Astrocyte (in vitro differentiated cells and primary cell): ENCODE measurements around the gene IL2RG. TPM values are rescaled to one million over a fixed set of nuclear protein-coding genes. Genes with fewer than 3 reads are reported as not detected.

Source experiments
- DNase-seq: peaks from one replicate; pipeline ENCODE4 v3.0.0-alpha.2; 2010; ENCODE audit warnings: low read depth
- FAIRE-seq: peaks from 2 replicates; lab custom pipeline; 2011; peaks lifted over from hg19 to GRCh38; lab: Jason Lieb, UNC
- H2AFZ ChIP-seq: 2 replicates; pipeline ENCODE4 v1.6.0; 2012; ENCODE audit warnings: low read depth, low read length, inconsistent platforms
- H3K27ac ChIP-seq: 2 replicates; pipeline ENCODE4 v1.5.1; 2011; ENCODE audit warnings: low read depth, low read length, inconsistent platforms
- H3K27me3 ChIP-seq: 2 replicates; pipeline ENCODE4 v1.6.0; 2011; ENCODE audit warnings: low read length, inconsistent platforms; ENCODE audit not compliant: insufficient read depth
- H3K36me3 ChIP-seq: 2 replicates; pipeline ENCODE4 v1.5.1; 2011; ENCODE audit warnings: low read length, inconsistent platforms; ENCODE audit not compliant: insufficient read depth
- H3K4me1 ChIP-seq: 2 replicates; pipeline ENCODE4 v1.5.1; 2011; ENCODE audit warnings: low read length, inconsistent platforms; ENCODE audit not compliant: insufficient read depth
- H3K4me2 ChIP-seq: 2 replicates; pipeline ENCODE4 v1.6.0; 2012; ENCODE audit warnings: low read length, inconsistent platforms
- H3K4me3 ChIP-seq: 2 replicates; pipeline ENCODE4 v1.5.1; 2011; ENCODE audit warnings: low read depth, mild to moderate bottlenecking, low read length, inconsistent platforms; ENCODE audit not compliant: insufficient read depth
- H3K79me2 ChIP-seq: 2 replicates; pipeline ENCODE4 v1.6.0; 2012; ENCODE audit warnings: mild to moderate bottlenecking, low read length, inconsistent platforms; ENCODE audit not compliant: insufficient read depth
- H3K9ac ChIP-seq: 2 replicates; pipeline ENCODE4 v1.6.0; 2012; ENCODE audit warnings: mild to moderate bottlenecking, low read length, inconsistent platforms
- H3K9me3 ChIP-seq: 2 replicates; pipeline ENCODE4 v1.5.1; 2012; ENCODE audit warnings: low read depth, mild to moderate bottlenecking, low read length, inconsistent platforms; ENCODE audit not compliant: insufficient read depth
- H4K20me1 ChIP-seq: 2 replicates; pipeline ENCODE4 v1.6.0; 2012; ENCODE audit warnings: low read length, inconsistent platforms; ENCODE audit not compliant: insufficient read depth
- H3K27ac Mint-ChIP-seq: one replicate; pipeline ENCODE4 v1.8.0; 2021; ENCODE audit warnings: mild to moderate bottlenecking, mixed read lengths; ENCODE audit not compliant: unreplicated experiment
- H3K27me3 Mint-ChIP-seq: one replicate; pipeline ENCODE4 v1.8.0; 2021; ENCODE audit warnings: low read depth, mixed read lengths; ENCODE audit not compliant: unreplicated experiment
- H3K36me3 Mint-ChIP-seq: one replicate; pipeline ENCODE4 v1.8.0; 2021; ENCODE audit warnings: low read depth, mixed read lengths; ENCODE audit not compliant: unreplicated experiment
- H3K4me1 Mint-ChIP-seq: one replicate; pipeline ENCODE4 v1.8.0; 2021; ENCODE audit warnings: low read depth, mixed read lengths; ENCODE audit not compliant: unreplicated experiment
- H3K4me3 Mint-ChIP-seq: one replicate; pipeline ENCODE4 v1.8.0; 2021; ENCODE audit warnings: mild to moderate bottlenecking, moderate library complexity, mixed read lengths; ENCODE audit not compliant: unreplicated experiment
- H3K9me3 Mint-ChIP-seq: one replicate; pipeline ENCODE4 v1.8.0; 2021; ENCODE audit warnings: mild to moderate bottlenecking, mixed read lengths; ENCODE audit not compliant: unreplicated experiment
- EZH2 ChIP-seq: IDR thresholded peaks from 2 replicates; pipeline ENCODE4 v1.6.1; 2012; ENCODE audit warnings: mild to moderate bottlenecking, low read length, inconsistent platforms; ENCODE audit not compliant: insufficient read depth
- total RNA-seq: library from RNA; stranded (reverse); gene quantifications from 2 replicates; pipeline ENCODE4 v1.2.1, GENCODE V29; 2021
- TF ChIP-seq, protein P1 (sequence below): IDR thresholded peaks from 2 replicates; pipeline ENCODE4 v1.5.1; 2011; ENCODE audit warnings: low read depth, mild to moderate bottlenecking, inconsistent platforms, low read length, moderate library complexity; ENCODE audit not compliant: insufficient read depth

The IL2RG gene
- total RNA-seq, 1 donor from 2014 or later: 0.59 TPM

DNA sequence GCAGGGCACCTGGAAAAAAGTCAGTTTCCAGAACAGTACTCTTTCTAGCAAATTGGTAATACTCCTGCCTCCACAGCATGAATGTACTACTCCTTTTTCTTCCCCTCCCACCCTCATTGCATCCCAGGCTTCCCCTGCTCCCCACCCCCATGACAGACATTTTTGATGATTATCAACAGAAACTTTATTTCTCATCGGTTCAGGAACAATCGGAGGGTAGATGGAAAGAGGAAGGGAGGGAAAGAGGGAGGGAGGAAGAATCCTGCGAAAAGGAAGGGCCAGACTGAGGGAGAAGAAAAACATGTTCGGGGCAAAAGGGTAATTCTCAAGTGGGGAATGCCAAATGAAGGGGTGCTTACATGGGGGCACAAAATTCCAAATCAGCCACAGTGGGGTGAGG is 4.1 kb downstream of the IL2RG start:
- TF ChIP-seq, protein P1, sequence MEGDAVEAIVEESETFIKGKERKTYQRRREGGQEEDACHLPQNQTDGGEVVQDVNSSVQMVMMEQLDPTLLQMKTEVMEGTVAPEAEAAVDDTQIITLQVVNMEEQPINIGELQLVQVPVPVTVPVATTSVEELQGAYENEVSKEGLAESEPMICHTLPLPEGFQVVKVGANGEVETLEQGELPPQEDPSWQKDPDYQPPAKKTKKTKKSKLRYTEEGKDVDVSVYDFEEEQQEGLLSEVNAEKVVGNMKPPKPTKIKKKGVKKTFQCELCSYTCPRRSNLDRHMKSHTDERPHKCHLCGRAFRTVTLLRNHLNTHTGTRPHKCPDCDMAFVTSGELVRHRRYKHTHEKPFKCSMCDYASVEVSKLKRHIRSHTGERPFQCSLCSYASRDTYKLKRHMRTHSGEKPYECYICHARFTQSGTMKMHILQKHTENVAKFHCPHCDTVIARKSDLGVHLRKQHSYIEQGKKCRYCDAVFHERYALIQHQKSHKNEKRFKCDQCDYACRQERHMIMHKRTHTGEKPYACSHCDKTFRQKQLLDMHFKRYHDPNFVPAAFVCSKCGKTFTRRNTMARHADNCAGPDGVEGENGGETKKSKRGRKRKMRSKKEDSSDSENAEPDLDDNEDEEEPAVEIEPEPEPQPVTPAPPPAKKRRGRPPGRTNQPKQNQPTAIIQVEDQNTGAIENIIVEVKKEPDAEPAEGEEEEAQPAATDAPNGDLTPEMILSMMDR: no peak
- no peak for TF ChIP-seq EZH2

DNA sequence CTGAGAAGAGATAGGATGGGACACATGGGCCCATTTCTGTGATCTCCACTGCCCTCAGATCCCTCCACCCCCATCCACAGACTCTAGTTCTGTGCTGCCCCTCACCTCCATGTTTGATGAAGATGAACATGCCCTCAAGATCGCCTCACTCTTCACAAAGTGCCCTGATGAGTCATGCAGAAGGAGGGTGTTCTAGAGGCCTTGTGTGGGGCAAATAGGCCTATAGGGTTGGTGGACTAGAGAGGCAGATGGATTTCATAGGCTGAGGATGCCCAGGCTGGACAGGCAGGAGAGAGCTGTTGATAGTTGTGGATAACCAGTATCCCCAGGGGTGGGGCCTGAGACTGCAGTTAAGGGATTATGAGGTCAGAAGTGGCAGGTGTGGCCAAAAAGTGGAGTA is 5.0 kb downstream of the IL2RG start, which contains the start of gene CXorf65:
CXorf65 (minus strand) TSS at position 314 of the 400 bp plus-strand sequence; CDS start at position 130, 184 bp downstream.
- no peak within 1 kb of the TSS for H3K4me3 Mint-ChIP-seq

More for the DNA sequence above, 4.1 kb downstream of the IL2RG start:
- Mint-ChIP-seq H3K27me3 (peaks cover 2% of the 10 kb centered on the region), H3K36me3 (no peaks in the 10 kb centered on the region), H3K27ac (no peak overlapping the region), H3K4me1 (peaks cover 36% of the 10 kb centered on the region), H3K9me3 (no peaks in the 10 kb centered on the region), H3K4me3 (no peak overlapping the region)
- Histone ChIP-seq H3K27me3 (no peaks in the 10 kb centered on the region), H3K36me3 (no peaks in the 10 kb centered on the region), H3K27ac (no peak overlapping the region), H4K20me1 (no peaks in the 10 kb centered on the region), H3K4me2 (no peak overlapping the region), H3K4me1 (no peaks in the 10 kb centered on the region), H2AFZ (no peak overlapping the region), H3K9me3 (no peaks in the 10 kb centered on the region), H3K9ac (no peak overlapping the region), H3K4me3 (no peak overlapping the region), H3K79me2 (no peaks in the 10 kb centered on the region)
- FAIRE-seq (no peak), DNase-seq (no peak)

DNA sequence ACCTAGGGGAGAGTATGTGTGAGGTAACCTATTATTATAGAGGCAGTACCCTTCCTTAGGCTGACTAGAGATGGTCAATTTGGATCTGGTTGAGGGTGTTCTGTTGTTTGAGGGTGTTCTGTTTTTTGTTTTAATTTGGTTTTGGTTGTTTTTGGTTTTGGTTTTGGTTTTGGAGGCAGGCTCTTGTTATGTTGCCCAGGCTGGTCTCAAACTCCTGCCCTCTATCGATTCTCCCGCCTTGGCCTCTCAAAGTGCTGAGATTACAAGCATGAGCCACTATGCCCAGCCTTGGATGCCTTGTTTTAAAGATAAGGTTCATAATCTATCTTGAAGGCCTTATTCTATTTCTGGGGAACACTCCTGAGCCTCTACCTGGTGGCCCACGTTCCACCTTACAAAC is 5.7 kb downstream of the IL2RG start:
- H2AFZ ChIP-seq: no peak overlapping the region
- H4K20me1 ChIP-seq: no peaks in the 10 kb centered on the region
- Mint-ChIP-seq H3K27me3 (no peaks in the 10 kb centered on the region), H3K27ac (no peak overlapping the region), H3K36me3 (no peaks in the 10 kb centered on the region), H3K4me1 (peaks cover 34% of the 10 kb centered on the region), H3K9me3 (no peaks in the 10 kb centered on the region), H3K4me3 (no peak overlapping the region)
- no peaks in the 10 kb centered on the region for H3K4me1 ChIP-seq
- H3K79me2 ChIP-seq: no peaks in the 10 kb centered on the region
- FAIRE-seq: no peak
- no peak overlapping the region for H3K9ac ChIP-seq
- H3K27me3 ChIP-seq: no peaks in the 10 kb centered on the region
- no peak overlapping the region for H3K4me3 ChIP-seq
- H3K9me3 ChIP-seq: no peaks in the 10 kb centered on the region
- no peak for DNase-seq
- H3K36me3 ChIP-seq: no peaks in the 10 kb centered on the region
- no peak overlapping the region for H3K27ac ChIP-seq
- no peak for TF ChIP-seq EZH2
- TF ChIP-seq, protein P1: no peak
- no peak overlapping the region for H3K4me2 ChIP-seq

More for the DNA sequence above, 5.0 kb downstream of the IL2RG start, which contains the start of gene CXorf65:
- H3K9me3 ChIP-seq: no peaks in the 10 kb centered on the region
- no peak within 1 kb of the TSS for H2AFZ ChIP-seq
- no peak for DNase-seq
- no peak within 1 kb of the TSS for H3K9ac ChIP-seq
- no peak within 1 kb of the TSS for H3K4me2 ChIP-seq
- no peak within 1 kb of the TSS for H3K27ac Mint-ChIP-seq
- peaks cover 34% of the 10 kb centered on the region for H3K4me1 Mint-ChIP-seq
- H3K27ac ChIP-seq: no peak within 1 kb of the TSS
- no peak for TF ChIP-seq EZH2
- TF ChIP-seq, protein P1: no peak
- H3K36me3 ChIP-seq: no peaks in the 10 kb centered on the region
- peaks cover 2% of the 10 kb centered on the region for H3K27me3 Mint-ChIP-seq
- H3K4me3 ChIP-seq: no peak within 1 kb of the TSS
- no peaks in the 10 kb centered on the region for H3K4me1 ChIP-seq
- no peaks in the 10 kb centered on the region for H3K36me3 Mint-ChIP-seq
- H3K79me2 ChIP-seq: no peaks in the 10 kb centered on the region
- no peaks in the 10 kb centered on the region for H3K27me3 ChIP-seq
- H3K9me3 Mint-ChIP-seq: no peaks in the 10 kb centered on the region
- no peaks in the 10 kb centered on the region for H4K20me1 ChIP-seq
- FAIRE-seq: no peak
